Subcutaneous abdominal adipose tissue (tissue), 5 donors: ENCODE measurements around the gene OR8B3.

Experiments used
- H3K27ac ChIP-seq: one replicate; pipeline ENCODE4 v1.7.0; 2013; ENCODE audit warnings: low read depth, mild to moderate bottlenecking, inconsistent platforms, low read length, moderate library complexity
- H3K27me3 ChIP-seq, 5 donors: one replicate each; pipeline ENCODE4 v1.7.0; 2013; ENCODE audit warnings: low read length in 5 of 5, inconsistent platforms in 1 of 5; ENCODE audit not compliant: control insufficient read depth in 5 of 5, insufficient read depth in 4 of 5
- H3K36me3 ChIP-seq, 5 donors: one replicate each; pipeline ENCODE4 v1.7.0; 2013; ENCODE audit warnings: low read length in 5 of 5; ENCODE audit not compliant: control insufficient read depth in 5 of 5, insufficient read depth in 5 of 5
- H3K4me1 ChIP-seq, 5 donors: one replicate each; pipeline ENCODE4 v1.7.0; 2013; ENCODE audit warnings: low read length in 5 of 5, mild to moderate bottlenecking in 3 of 5, moderate library complexity in 1 of 5; ENCODE audit not compliant: control insufficient read depth in 5 of 5, insufficient read depth in 5 of 5
- H3K4me3 ChIP-seq, 5 donors: one replicate each; pipeline ENCODE4 v1.7.0; 2013; ENCODE audit warnings: low read length in 5 of 5, low read depth in 1 of 5
- H3K9ac ChIP-seq, 5 donors: one replicate each; pipeline ENCODE4 v1.7.0; 2013; ENCODE audit warnings: low read length in 5 of 5, mild to moderate bottlenecking in 4 of 5, moderate library complexity in 3 of 5
- H3K9me3 ChIP-seq, 5 donors: one replicate each; pipeline ENCODE4 v1.7.0; 2013; ENCODE audit warnings: low read length in 5 of 5; ENCODE audit not compliant: control insufficient read depth in 5 of 5
- donor health status: healthy.
- donor health status: healthy.
- donor health status: healthy.
- donor health status: healthy.
- donor health status: healthy.

The OR8B3 gene, protein sequence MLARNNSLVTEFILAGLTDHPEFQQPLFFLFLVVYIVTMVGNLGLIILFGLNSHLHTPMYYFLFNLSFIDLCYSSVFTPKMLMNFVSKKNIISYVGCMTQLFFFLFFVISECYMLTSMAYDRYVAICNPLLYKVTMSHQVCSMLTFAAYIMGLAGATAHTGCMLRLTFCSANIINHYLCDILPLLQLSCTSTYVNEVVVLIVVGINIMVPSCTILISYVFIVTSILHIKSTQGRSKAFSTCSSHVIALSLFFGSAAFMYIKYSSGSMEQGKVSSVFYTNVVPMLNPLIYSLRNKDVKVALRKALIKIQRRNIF

DNA sequence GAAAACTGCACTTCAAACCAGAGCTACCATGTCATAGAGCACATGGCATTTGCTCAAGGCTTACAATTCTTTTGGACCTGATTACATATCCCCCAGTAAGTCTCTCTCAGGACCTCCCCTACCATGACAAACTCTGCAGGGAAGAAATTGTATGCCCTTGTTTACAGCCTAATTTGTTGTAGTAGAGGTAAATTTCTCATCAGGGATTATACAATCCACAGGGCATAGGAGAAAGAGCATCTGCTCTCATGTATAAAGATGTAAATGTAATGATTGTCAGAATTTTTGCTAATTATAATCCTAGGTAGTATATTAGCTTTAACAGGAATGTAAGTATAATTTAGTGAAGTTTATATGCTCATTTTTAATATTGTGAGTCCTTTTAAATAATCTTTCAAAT is at the start of gene OR8B3:
Gene OR8B3, minus strand, starts transcription at position 101 of the 400 bp plus-strand sequence. CDS start 1,673 bp downstream, outside the sequence.
- Histone ChIP-seq H3K36me3 (no peaks in the 10 kb centered on the region), H3K4me1 (no peaks in the 10 kb centered on the region), H3K9ac (no peak within 1 kb of the TSS), H3K4me3 (no peak within 1 kb of the TSS), H3K9me3 (no peaks in the 10 kb centered on the region), H3K27me3 (no peaks in the 10 kb centered on the region), H3K27ac (no peak within 1 kb of the TSS)

DNA sequence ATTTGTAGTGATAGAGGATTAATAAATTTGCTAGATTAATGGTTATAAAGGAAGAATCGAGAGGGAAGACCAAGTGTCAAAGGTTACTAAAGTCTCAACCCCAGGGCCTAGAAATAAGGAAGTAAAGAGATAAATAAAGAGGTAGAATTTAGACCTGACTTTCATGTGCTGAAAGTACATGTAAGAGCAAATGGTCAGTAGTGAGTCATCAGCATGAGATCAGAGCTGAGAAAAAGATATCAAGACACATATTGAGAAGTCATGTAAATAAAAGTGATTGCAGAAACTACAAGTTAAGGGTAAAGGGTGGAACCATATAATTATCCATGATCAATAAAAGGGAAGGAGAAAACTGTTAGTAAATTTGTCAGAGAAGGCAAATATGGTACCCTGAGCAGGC is 48.1 kb upstream of the OR8B3 start:
- Histone ChIP-seq H3K27ac (no peak overlapping the region), H3K4me1 (no peaks in the 10 kb centered on the region), H3K36me3 (no peaks in the 10 kb centered on the region), H3K4me3 (no peak overlapping the region), H3K27me3 (no peaks in the 10 kb centered on the region), H3K9me3 (peaks cover 0 to 3% (median 0%) of the 10 kb centered on the region in 5 donors), H3K9ac (no peak overlapping the region)

DNA sequence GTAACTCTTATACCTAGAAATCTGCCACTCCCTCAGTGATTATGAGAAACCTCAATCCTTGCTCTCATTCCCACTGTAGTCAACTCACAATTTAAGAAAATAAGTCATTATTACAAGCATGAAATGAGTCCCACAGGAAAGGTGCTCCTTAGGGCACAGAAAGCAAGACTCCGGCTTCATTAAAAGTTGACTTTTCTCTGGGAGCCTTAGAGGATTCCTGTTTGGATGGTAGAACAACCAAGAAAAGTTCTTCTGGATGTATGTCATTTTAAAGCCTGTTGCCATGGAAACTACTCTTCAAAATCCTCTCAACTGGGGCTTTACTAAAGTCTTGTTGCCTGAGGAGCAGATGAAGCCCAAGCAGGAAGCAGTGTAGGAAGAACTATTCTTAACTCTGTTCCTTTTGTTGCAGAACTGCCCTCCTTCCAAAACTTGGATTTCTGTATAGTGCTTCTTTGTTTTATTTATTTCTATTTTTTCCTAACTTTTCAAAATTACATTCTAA is 46.9 kb upstream of the OR8B3 start, which contains the start of gene OR8B8:
Gene OR8B8, minus strand, starts transcription at position 51 of the 505 bp plus-strand sequence. CDS start 4,611 bp downstream, outside the sequence.
- H3K4me3 ChIP-seq = no peak within 1 kb of the TSS
- H3K36me3 ChIP-seq = no peaks in the 10 kb centered on the region
- H3K27ac ChIP-seq = no peak within 1 kb of the TSS
- peaks cover 0 to 3% (median 0%) of the 10 kb centered on the region in 5 donors for H3K9me3 ChIP-seq
- H3K9ac ChIP-seq = no peak within 1 kb of the TSS
- no peaks in the 10 kb centered on the region for H3K27me3 ChIP-seq
- H3K4me1 ChIP-seq = no peaks in the 10 kb centered on the region

DNA sequence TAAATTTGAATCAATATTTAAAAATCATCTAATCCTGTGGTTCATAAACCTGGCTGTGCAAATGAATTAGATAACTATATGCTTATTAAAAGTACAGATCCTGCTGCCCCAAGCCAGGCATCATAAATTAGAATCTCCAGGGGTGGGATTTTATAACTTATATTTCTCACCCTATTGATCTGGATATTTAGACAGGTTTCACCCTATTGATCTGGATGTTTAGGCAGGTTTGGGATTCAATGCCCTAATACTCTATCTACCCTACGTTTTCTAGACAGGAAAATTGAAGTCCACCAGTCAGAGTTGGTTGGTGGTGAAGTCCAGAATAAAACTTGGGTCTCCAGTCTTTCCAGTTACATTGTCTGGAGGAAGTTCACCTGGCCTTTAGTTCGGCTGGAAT is 44.0 kb upstream of the OR8B3 start:
- no peaks in the 10 kb centered on the region for H3K4me1 ChIP-seq
- H3K9me3 ChIP-seq = no peaks in the 10 kb centered on the region
- no peaks in the 10 kb centered on the region for H3K36me3 ChIP-seq

DNA sequence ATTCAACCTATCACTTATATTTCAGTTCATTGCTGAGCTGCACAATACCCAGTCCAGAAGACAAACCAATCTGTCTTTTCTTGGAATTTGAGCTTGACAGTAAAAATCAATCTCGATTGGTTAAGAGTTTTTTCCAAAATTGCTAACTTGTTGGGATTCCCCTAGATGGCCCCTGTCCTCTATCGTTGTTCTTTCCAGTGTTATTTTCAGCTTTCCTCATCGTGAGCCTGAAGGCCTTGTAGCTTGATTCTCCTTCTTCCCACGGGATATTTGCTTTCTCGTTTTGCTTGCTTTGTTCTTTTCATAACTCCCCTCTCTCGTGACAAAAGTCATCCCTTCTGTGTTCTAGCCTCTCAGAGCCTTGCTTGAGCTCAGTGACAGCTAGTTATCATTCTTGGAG is 43.6 kb upstream of the OR8B3 start:
- Histone ChIP-seq H3K4me3 (no peak overlapping the region), H3K9me3 (no peaks in the 10 kb centered on the region)

More for the DNA sequence above, 44.0 kb upstream of the OR8B3 start:
- no peak overlapping the region for H3K9ac ChIP-seq
- no peak overlapping the region for H3K4me3 ChIP-seq
- no peak overlapping the region for H3K27ac ChIP-seq
- no peaks in the 10 kb centered on the region for H3K27me3 ChIP-seq

DNA sequence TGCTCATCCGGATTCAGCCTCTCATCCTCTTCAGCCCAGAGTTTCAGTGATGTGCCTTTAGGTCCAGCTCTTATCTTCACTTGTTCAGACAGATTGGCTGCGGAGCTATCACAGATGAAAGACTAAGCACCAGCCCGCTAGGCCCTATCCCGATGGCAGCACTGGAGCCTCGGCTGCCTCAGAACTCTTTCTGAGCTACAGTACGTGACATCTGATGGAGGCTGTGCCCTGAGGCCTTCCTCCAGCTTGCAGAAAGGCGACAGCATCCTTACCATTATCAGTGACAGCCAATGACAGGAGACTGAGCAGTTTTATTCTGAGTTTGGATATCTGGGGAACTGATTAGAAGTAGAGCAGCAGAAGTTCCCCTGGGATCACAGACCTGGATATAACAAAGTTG is 42.7 kb upstream of the OR8B3 start:
- no peaks in the 10 kb centered on the region for H3K27me3 ChIP-seq
- no peaks in the 10 kb centered on the region for H3K9me3 ChIP-seq
- H3K27ac ChIP-seq = no peak overlapping the region
- H3K4me1 ChIP-seq = peaks cover 0 to 5% (median 0%) of the 10 kb centered on the region in 5 donors
- H3K9ac ChIP-seq = no peak overlapping the region
- no peak overlapping the region for H3K4me3 ChIP-seq
- H3K36me3 ChIP-seq = no peaks in the 10 kb centered on the region

More for the DNA sequence above, 43.6 kb upstream of the OR8B3 start:
- H3K36me3 ChIP-seq = no peaks in the 10 kb centered on the region
- no peak overlapping the region for H3K27ac ChIP-seq
- H3K27me3 ChIP-seq = no peaks in the 10 kb centered on the region
- no peaks in the 10 kb centered on the region for H3K4me1 ChIP-seq
- no peak overlapping the region for H3K9ac ChIP-seq

DNA sequence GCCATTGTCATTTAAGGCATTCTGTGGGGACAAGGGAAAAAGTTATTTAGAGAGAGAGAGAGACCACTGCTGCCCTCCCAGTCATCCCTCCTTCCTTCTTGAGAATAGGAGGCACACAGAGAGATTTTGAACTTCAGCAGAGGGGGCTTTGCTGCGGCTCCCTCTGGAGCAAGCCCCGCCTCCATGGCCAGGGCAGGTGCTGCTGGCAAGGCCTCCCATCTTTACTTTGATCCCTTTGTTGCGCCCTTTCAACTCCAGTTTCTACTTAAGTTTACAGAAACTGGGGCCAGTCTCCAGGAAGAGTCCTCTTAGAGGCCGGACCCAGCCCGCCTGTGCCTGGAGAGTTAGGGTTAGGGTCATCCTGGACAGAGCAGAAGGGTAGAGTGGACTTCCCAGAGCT is 42.3 kb upstream of the OR8B3 start:
- Histone ChIP-seq H3K9ac (no peak overlapping the region), H3K27ac (no peak overlapping the region), H3K27me3 (no peaks in the 10 kb centered on the region), H3K36me3 (no peaks in the 10 kb centered on the region), H3K4me3 (no peak overlapping the region), H3K9me3 (no peaks in the 10 kb centered on the region), H3K4me1 (peaks cover 0 to 8% (median 0%) of the 10 kb centered on the region in 5 donors)

DNA sequence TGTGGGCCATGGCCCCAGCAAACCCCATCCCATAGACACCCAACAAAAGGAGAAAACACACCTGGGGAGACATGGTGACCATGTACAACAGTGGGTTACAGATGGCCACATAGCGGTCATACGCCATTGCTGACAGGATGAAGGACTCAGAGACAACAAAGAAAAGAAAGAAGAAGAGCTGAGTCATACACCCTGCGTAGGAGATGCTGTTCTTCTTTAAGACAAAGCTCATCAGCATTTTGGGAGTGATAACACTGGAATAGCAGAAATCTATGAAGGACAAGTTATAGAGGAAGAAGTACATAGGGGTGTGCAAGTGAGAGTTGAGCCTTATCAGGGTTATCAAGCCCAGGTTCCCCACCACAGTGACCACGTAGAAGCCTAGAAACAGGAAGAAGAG is 41.8 kb upstream of the OR8B3 start:
- H3K27me3 ChIP-seq = no peaks in the 10 kb centered on the region
- no peaks in the 10 kb centered on the region for H3K9me3 ChIP-seq
- no peak overlapping the region for H3K9ac ChIP-seq
- H3K4me1 ChIP-seq = peaks cover 0 to 8% (median 0%) of the 10 kb centered on the region in 5 donors
- H3K4me3 ChIP-seq = no peak overlapping the region
- H3K27ac ChIP-seq = no peak overlapping the region
- no peaks in the 10 kb centered on the region for H3K36me3 ChIP-seq

DNA sequence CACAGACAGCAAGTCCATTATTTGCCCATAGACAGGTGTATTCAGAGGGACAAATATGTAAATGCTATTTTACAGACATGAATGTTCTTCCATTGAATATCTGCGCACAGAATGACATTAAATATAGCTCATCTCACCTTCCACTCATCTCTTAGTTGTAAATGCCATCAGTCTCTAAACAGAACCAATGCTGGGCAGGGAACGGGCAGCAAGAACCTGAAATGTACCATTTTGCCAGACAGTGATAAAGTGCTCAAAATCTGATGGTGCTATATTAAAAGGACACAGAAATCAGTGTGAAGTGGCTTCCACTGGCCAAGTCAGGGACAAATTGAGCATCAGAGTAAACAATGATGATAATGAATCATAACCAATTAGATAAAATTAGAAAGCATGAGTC is 35.9 kb upstream of the OR8B3 start:
- peaks cover 0 to 11% (median 0%) of the 10 kb centered on the region in 5 donors for H3K4me1 ChIP-seq
- no peaks in the 10 kb centered on the region for H3K27me3 ChIP-seq
- peaks cover 0 to 5% (median 5%) of the 10 kb centered on the region in 5 donors for H3K9me3 ChIP-seq
- H3K4me3 ChIP-seq = no peak overlapping the region
- H3K36me3 ChIP-seq = no peaks in the 10 kb centered on the region
- no peak overlapping the region for H3K27ac ChIP-seq
- no peak overlapping the region for H3K9ac ChIP-seq

DNA sequence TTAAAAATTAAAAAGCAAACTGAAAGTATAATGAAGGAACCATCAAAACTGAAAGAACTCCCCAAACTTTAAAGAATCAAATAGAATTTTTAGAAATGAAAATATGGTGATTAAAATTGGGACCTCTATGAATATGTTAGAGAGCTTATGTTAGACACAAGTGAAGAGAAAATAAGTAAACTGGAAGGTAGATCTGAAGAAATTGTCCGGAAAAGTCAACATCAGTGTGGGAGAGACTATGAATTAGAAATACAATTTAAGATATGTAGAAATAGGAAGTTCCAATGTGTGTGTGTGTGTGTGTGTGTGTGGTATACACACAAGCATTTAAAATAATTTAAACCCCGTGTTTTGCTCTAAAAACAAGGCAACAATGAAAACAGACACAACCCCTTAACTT is 30.8 kb upstream of the OR8B3 start:
- H3K27me3 ChIP-seq = no peaks in the 10 kb centered on the region
- no peak overlapping the region for H3K9ac ChIP-seq
- no peaks in the 10 kb centered on the region for H3K36me3 ChIP-seq
- H3K4me3 ChIP-seq = no peak overlapping the region
- peaks cover 0 to 14% (median 7%) of the 10 kb centered on the region in 5 donors for H3K9me3 ChIP-seq
- H3K4me1 ChIP-seq = peaks cover 0 to 3% (median 0%) of the 10 kb centered on the region in 5 donors
- H3K27ac ChIP-seq = no peak overlapping the region
